DMS114 treated with DMSO at 0.1 percent for 48 hours (cell line): ENCODE data around the gene MLST8.
"Not testable (repeated sequence)": the region's sequence is repeated elsewhere in the genome, so short reads cannot be mapped to it uniquely, and the experiment has no call there.

Experiments used
- DNase-seq: peaks from one replicate; lab custom pipeline; 2025; ENCODE audit not compliant: unreplicated experiment; lab: John Stamatoyannopoulos, UW

The MLST8 gene

GRCh38 chr16:2229632-2230250 is 24.5 kb downstream of the MLST8 start:
- no peak for DNase-seq

- DNase-seq, result no peak
Observed at GRCh38 chr16:2230376-2230775, 25.1 kb downstream of the MLST8 start.

GRCh38 chr16:2231016-2231931 is 26.0 kb downstream of the MLST8 start:
- DNase-seq, result no peak

GRCh38 chr16:2232094-2232990 is 27.1 kb downstream of the MLST8 start:
- no peak for DNase-seq

GRCh38 chr16:2233046-2233775 is 28.0 kb downstream of the MLST8 start:
- DNase-seq, result no peak

GRCh38 chr16:2233872-2234812 is 28.9 kb downstream of the MLST8 start:
- no peak for DNase-seq

GRCh38 chr16:2234813-2235170 is 29.5 kb downstream of the MLST8 start:
- DNase-seq, result no peak

- no peak for DNase-seq
Observed at GRCh38 chr16:2235234-2235651, 30.0 kb downstream of the MLST8 start.

- DNase-seq, result no peak
Observed at GRCh38 chr16:2235695-2236336, 30.6 kb downstream of the MLST8 start.

- DNase-seq, result no peak
Observed at GRCh38 chr16:2236337-2237101, 31.3 kb downstream of the MLST8 start, which contains the start of gene DNASE1L2. TSS of gene DNASE1L2 (plus strand) at chr16:2236444. CDS start at chr16:2236817, 373 bp downstream.

GRCh38 chr16:2237102-2237482 is 31.8 kb downstream of the MLST8 start:
- DNase-seq, result no peak

- DNase-seq, result no peak
Observed at GRCh38 chr16:2237493-2238149, 32.4 kb downstream of the MLST8 start.

GRCh38 chr16:2238150-2238837 is 33.0 kb downstream of the MLST8 start:
- DNase-seq, result no peak

GRCh38 chr16:2238838-2239675 is 33.8 kb downstream of the MLST8 start:
- DNase-seq, result no peak

GRCh38 chr16:2240331-2240730 is 35.1 kb downstream of the MLST8 start:
- not testable (repeated sequence) for DNase-seq

- DNase-seq, result no peak
Observed at GRCh38 chr16:2242598-2242997, 37.3 kb downstream of the MLST8 start.
